Activated CD4-positive, alpha-beta T cell treated with anti-CD3 and anti-CD28 coated beads for 36 hours (primary cell): Measurements from ENCODE around the gene PTN. TPM values are rescaled to one million over a fixed set of nuclear protein-coding genes. Genes with fewer than 3 reads are reported as not detected.
"Not testable (repeated sequence)": the region's sequence is repeated elsewhere in the genome, so short reads cannot be mapped to it uniquely, and the experiment has no call there.

Experiments
- ATAC-seq: fragments of 200-7000 bp; cut with Tn5 transposase; one replicate; pipeline ENCODE4 v1.10.0; 2021; ENCODE audit warnings: mild to moderate bottlenecking, moderate library complexity
- CTCF ChIA-PET: fragments of 350-600 bp; sonication (Branson Sonifier 250); formaldehyde crosslinking; loops from one replicate; lab custom pipeline; 2021; ENCODE audit warnings: antibody characterized with exemption; lab: Charles Lee
- POLR2A ChIA-PET: fragments of 350-600 bp; sonication (Branson Sonifier 250); formaldehyde crosslinking; loops from one replicate; lab custom pipeline; 2021; ENCODE audit warnings: antibody characterized with exemption, inconsistent platforms; lab: Charles Lee
- DNase-seq: peaks from one replicate; pipeline ENCODE4 v3.0.0-alpha.2; 2020
- H3K27ac Mint-ChIP-seq: one replicate; pipeline ENCODE4 v1.8.0; 2021; ENCODE audit warnings: mixed read lengths
- H3K27me3 Mint-ChIP-seq: one replicate; pipeline ENCODE4 v1.8.0; 2021; ENCODE audit warnings: mixed read lengths
- H3K36me3 Mint-ChIP-seq: one replicate; pipeline ENCODE4 v1.8.0; 2021; ENCODE audit warnings: low read depth, mixed read lengths
- H3K4me1 Mint-ChIP-seq: one replicate; pipeline ENCODE4 v1.8.0; 2021; ENCODE audit warnings: mixed read lengths
- H3K4me3 Mint-ChIP-seq: one replicate; pipeline ENCODE4 v1.8.0; 2021; ENCODE audit warnings: mild to moderate bottlenecking, moderate library complexity, mixed read lengths
- H3K9me3 Mint-ChIP-seq: one replicate; pipeline ENCODE4 v1.8.0; 2021; ENCODE audit warnings: low read depth, mixed read lengths
- intact Hi-C, 2 experiments: fragments of 100-400 bp; cut with DNase I in 1 of 2; cut with micrococcal nuclease in 1 of 2; formaldehyde crosslinking; loops; one replicate each; pipeline versions ENCODE4 v1.14.2 to v1.15.1; 2022 to 2024; cut with DNase I, micrococcal nuclease
- total RNA-seq, 2 experiments: library from RNA; stranded (reverse); gene quantifications; one replicate each; pipeline ENCODE4 v1.2.3, GENCODE V29; 2021

PTN gene
- total RNA-seq, 2 experiments from 2014 or later: not detected

- peaks cover 2% of the 10 kb centered on the region for H3K9me3 Mint-ChIP-seq
- ATAC-seq (no peak), DNase-seq (no peak)
- no peaks in the 10 kb centered on the region for H3K4me1 Mint-ChIP-seq
- no peaks in the 10 kb centered on the region for H3K27me3 Mint-ChIP-seq
- intact Hi-C loops: no loop called here
- CTCF ChIA-PET: no interaction called here
- H3K4me3 Mint-ChIP-seq: no peak overlapping the region
- POLR2A ChIA-PET: no interaction called here
- no peak overlapping the region for H3K27ac Mint-ChIP-seq
- no peaks in the 10 kb centered on the region for H3K36me3 Mint-ChIP-seq
Observed at GRCh38 chr7:137289101-137289500, 54.4 kb downstream of the PTN start.

- DNase-seq (no peak), ATAC-seq (no peak)
- Mint-ChIP-seq H3K4me3 (no peak overlapping the region), H3K27me3 (no peaks in the 10 kb centered on the region), H3K27ac (no peak overlapping the region), H3K4me1 (no peaks in the 10 kb centered on the region), H3K36me3 (no peaks in the 10 kb centered on the region), H3K9me3 (peaks cover 2% of the 10 kb centered on the region)
- intact Hi-C loops: no loop called here
- POLR2A ChIA-PET: no interaction called here
- CTCF ChIA-PET: no interaction called here
Observed at GRCh38 chr7:137287651-137288258, 55.8 kb downstream of the PTN start.

GRCh38 chr7:137283153-137283552 is 60.4 kb downstream of the PTN start:
- CTCF ChIA-PET: no interaction called here
- intact Hi-C loops: no loop called here
- no peak overlapping the region for H3K4me3 Mint-ChIP-seq

GRCh38 chr7:137282043-137282442 is 61.5 kb downstream of the PTN start:
- intact Hi-C loops: no loop called here
- Mint-ChIP-seq H3K4me1 (no peaks in the 10 kb centered on the region), H3K36me3 (no peaks in the 10 kb centered on the region), H3K27ac (no peak overlapping the region), H3K9me3 (peaks cover 4% of the 10 kb centered on the region), H3K27me3 (no peaks in the 10 kb centered on the region), H3K4me3 (no peak overlapping the region)
- DNase-seq: no peak
- CTCF ChIA-PET: interaction anchor here (0.6 kb wide), 1 partner anchor 56 kb away, joined by 3 read pairs; no protein-coding TSS in a partner anchor
- POLR2A ChIA-PET: no interaction called here
- no peak for ATAC-seq

More at GRCh38 chr7:137283153-137283552, 60.4 kb downstream of the PTN start:
- Mint-ChIP-seq H3K4me1 (no peaks in the 10 kb centered on the region), H3K9me3 (peaks cover 4% of the 10 kb centered on the region), H3K36me3 (no peaks in the 10 kb centered on the region), H3K27me3 (no peaks in the 10 kb centered on the region), H3K27ac (no peak overlapping the region)
- POLR2A ChIA-PET: no interaction called here
- DNase-seq (no peak), ATAC-seq (no peak)

GRCh38 chr7:137276189-137276588 is 67.3 kb downstream of the PTN start:
- intact Hi-C loops: no loop called here
- POLR2A ChIA-PET: no interaction called here
- H3K9me3 Mint-ChIP-seq: peaks cover 2% of the 10 kb centered on the region
- CTCF ChIA-PET: no interaction called here
- H3K4me1 Mint-ChIP-seq: no peaks in the 10 kb centered on the region
- H3K27me3 Mint-ChIP-seq: no peaks in the 10 kb centered on the region
- no peak overlapping the region for H3K4me3 Mint-ChIP-seq
- no peak overlapping the region for H3K27ac Mint-ChIP-seq
- ATAC-seq (no peak), DNase-seq (no peak)
- no peaks in the 10 kb centered on the region for H3K36me3 Mint-ChIP-seq

GRCh38 chr7:137272249-137272648 is 71.3 kb downstream of the PTN start:
- no peak overlapping the region for H3K27ac Mint-ChIP-seq
- DNase-seq: no peak
- no peak for ATAC-seq
- peaks cover 5% of the 10 kb centered on the region for H3K9me3 Mint-ChIP-seq
- no peaks in the 10 kb centered on the region for H3K4me1 Mint-ChIP-seq
- no peak overlapping the region for H3K4me3 Mint-ChIP-seq
- no peaks in the 10 kb centered on the region for H3K27me3 Mint-ChIP-seq
- no peaks in the 10 kb centered on the region for H3K36me3 Mint-ChIP-seq
- intact Hi-C loops: no loop called here
- CTCF ChIA-PET: interaction anchor here (0.9 kb wide), 1 partner anchor 9 kb away, joined by 3 read pairs; no protein-coding TSS in a partner anchor
- POLR2A ChIA-PET: no interaction called here

GRCh38 chr7:137269240-137269639 is 74.3 kb downstream of the PTN start:
- DNase-seq (no peak), ATAC-seq (no peak)
- POLR2A ChIA-PET: no interaction called here
- peaks cover 5% of the 10 kb centered on the region for H3K9me3 Mint-ChIP-seq
- H3K4me3 Mint-ChIP-seq: no peak overlapping the region
- CTCF ChIA-PET: no interaction called here
- no peaks in the 10 kb centered on the region for H3K4me1 Mint-ChIP-seq
- no peaks in the 10 kb centered on the region for H3K36me3 Mint-ChIP-seq
- intact Hi-C loops: no loop called here
- H3K27me3 Mint-ChIP-seq: no peaks in the 10 kb centered on the region
- H3K27ac Mint-ChIP-seq: no peak overlapping the region

GRCh38 chr7:137268001-137268865 is 75.3 kb downstream of the PTN start:
- CTCF ChIA-PET, H3K4me3 Mint-ChIP-seq, H3K27me3 Mint-ChIP-seq, H3K4me1 Mint-ChIP-seq, H3K36me3 Mint-ChIP-seq, H3K27ac Mint-ChIP-seq, ATAC-seq, POLR2A ChIA-PET, DNase-seq, H3K9me3 Mint-ChIP-seq, intact Hi-C loops: not testable (repeated sequence)

GRCh38 chr7:137266764-137267163 is 76.8 kb downstream of the PTN start:
- intact Hi-C loops: no loop called here
- ATAC-seq (no peak), DNase-seq (no peak)
- ChIA-PET CTCF (no interaction called here), POLR2A (no interaction called here)
- no peak overlapping the region for H3K4me3 Mint-ChIP-seq
- no peaks in the 10 kb centered on the region for H3K27me3 Mint-ChIP-seq
- peaks cover 11% of the 10 kb centered on the region for H3K9me3 Mint-ChIP-seq
- no peaks in the 10 kb centered on the region for H3K4me1 Mint-ChIP-seq
- H3K36me3 Mint-ChIP-seq: no peaks in the 10 kb centered on the region
- H3K27ac Mint-ChIP-seq: no peak overlapping the region

- H3K4me1 Mint-ChIP-seq, intact Hi-C loops, H3K4me3 Mint-ChIP-seq, POLR2A ChIA-PET, H3K36me3 Mint-ChIP-seq, H3K27ac Mint-ChIP-seq, CTCF ChIA-PET, H3K27me3 Mint-ChIP-seq, ATAC-seq, DNase-seq: not testable (repeated sequence)
- H3K9me3 Mint-ChIP-seq: peaks cover 11% of the 10 kb centered on the region
Observed at GRCh38 chr7:137265480-137265879, 78.1 kb downstream of the PTN start.

- ChIA-PET POLR2A (no interaction called here), CTCF (no interaction called here)
- Mint-ChIP-seq H3K4me1 (no peaks in the 10 kb centered on the region), H3K27ac (no peak overlapping the region), H3K27me3 (no peaks in the 10 kb centered on the region), H3K9me3 (peaks cover 7% of the 10 kb centered on the region), H3K36me3 (no peaks in the 10 kb centered on the region), H3K4me3 (no peak overlapping the region)
- ATAC-seq: no peak
- DNase-seq: no peak
- intact Hi-C loops: no loop called here
Observed at GRCh38 chr7:137262599-137262998, 80.9 kb downstream of the PTN start.

- peaks cover 6% of the 10 kb centered on the region for H3K9me3 Mint-ChIP-seq
- ATAC-seq (no peak), DNase-seq (no peak)
- H3K4me1 Mint-ChIP-seq: no peaks in the 10 kb centered on the region
- H3K27ac Mint-ChIP-seq: no peak overlapping the region
- H3K4me3 Mint-ChIP-seq: no peak overlapping the region
- POLR2A ChIA-PET: no interaction called here
- CTCF ChIA-PET: no interaction called here
- no peaks in the 10 kb centered on the region for H3K36me3 Mint-ChIP-seq
- no peaks in the 10 kb centered on the region for H3K27me3 Mint-ChIP-seq
- intact Hi-C loops: no loop called here
Observed at GRCh38 chr7:137258552-137258951, 85.0 kb downstream of the PTN start.
